ENCODE data around the gene PSRC1. TPM values are rescaled to one million over a fixed set of nuclear protein-coding genes. Genes with fewer than 3 reads are reported as not detected.
"Not testable (repeated sequence)": the region's sequence is repeated elsewhere in the genome, so short reads cannot be mapped to it uniquely, and the experiment has no call there.

PSRC1 gene
- polyA plus RNA-seq, 12 donors = 8.3 to 25.4 (median 12.7) TPM; not detected in 1

DNA sequence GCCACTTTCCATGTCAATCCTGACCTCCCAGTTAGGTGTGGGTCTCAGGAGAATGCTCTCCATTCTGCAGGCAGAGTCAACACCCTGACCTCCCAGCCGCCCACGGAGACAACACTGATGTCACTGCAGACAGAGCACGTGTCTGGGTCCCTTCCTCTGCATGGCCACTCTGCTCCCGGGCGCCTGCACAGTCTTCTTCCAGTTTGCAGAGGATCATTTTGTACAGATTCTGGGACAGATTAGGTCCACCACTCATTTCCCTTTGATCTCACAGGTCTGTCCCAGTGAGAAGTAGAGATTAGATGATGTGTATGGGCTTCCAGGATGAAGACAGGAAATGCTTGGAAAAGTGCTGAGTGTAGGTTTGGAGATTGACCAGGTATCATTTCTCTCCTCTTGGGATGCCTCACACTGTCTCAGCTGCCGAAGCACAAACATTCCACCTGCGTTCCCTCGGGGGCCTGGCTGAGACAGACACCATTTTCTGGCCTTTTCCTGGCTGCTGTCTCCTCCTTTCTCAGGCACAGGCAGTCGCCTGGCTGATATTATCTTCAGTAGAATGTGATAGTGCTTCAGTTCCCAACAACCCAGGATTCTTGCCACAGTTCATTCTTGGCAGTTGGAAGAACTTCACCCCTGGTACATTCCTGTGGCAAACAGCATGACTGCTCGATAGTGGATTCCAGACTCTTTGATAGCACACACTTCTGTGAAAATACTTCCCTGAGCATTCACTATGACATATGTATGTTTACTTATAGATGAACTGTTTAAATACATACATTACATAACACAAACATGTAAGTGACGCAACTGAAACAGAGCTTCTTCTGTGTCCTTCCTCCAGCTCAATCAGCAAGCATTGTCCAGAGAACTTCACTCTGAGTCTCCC is 16.0 kb upstream of the PSRC1 start:
- DNase-seq = peak; percentile 21

DNA sequence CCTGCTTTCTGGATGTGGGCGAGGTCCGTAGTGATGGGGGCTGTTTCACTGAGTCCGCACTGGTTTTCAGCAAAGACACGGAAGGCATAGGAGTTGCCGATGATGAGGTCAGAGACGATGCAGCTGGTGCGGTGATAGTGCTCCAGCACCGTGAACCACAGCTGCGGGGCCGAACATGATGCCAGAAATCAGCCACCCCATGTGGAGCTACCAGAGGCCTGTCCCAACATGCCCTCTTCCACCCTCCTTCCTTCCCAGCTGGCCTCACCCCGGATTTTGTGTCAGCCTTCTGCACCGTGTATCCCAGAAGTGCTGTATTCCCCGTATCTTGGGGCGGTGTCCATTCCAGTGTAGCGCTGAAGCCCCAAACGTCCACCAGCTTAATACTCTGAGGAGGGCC is 13.8 kb upstream of the PSRC1 start:
- DNase-seq = no peak

DNA sequence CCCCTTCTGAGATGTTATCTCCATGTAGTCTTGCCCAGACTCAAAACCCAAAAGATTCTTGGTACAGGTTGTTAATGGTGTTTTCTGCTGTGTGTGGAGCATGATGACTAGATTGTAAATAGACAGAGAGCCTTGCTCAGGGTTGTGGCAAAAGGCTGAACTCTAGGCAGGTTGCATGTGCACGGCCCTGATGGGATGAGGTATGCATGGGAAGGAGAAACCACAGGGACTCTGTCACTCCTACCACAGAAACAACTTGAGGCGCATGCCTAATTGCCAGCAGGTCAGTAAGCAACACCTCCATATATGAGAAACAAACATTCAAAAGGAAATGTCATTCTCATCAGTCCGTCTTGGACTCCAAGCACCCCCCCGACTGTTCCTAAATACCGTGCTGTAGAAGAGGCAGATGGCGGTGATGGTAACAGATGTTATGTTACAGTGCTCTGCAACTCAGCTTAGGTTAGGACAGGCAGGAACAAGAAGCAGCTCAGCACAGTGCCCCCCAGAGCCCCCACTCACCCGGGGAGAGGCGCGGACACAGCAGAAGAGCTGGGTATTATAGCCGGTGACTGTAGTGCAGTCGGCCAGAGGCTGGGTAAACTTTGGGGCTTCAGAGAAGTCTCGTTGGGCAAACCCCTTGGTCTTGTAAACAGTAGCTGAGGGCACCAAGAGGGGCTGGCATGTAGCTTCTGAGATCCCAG is 12.9 kb upstream of the PSRC1 start:
- no peak for DNase-seq

DNA sequence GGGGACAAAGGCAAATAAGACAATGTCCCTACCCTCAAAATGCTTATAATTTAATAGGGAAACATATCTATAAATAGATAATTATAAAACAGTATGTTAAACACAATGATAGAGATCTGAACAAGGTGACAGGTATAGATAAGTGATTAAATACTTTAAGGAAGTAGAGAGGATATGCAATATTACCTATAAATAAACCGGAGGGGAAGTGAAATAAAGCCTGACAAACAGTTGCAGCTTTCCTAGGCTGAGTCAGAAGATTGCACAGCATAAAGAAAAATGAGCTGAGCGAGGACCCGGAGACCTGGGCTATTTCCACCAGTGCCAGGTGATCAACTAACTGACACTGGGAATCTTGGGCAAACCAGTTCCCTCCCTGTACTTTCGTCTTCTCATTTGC is 11.5 kb upstream of the PSRC1 start:
- no peak for DNase-seq

DNA sequence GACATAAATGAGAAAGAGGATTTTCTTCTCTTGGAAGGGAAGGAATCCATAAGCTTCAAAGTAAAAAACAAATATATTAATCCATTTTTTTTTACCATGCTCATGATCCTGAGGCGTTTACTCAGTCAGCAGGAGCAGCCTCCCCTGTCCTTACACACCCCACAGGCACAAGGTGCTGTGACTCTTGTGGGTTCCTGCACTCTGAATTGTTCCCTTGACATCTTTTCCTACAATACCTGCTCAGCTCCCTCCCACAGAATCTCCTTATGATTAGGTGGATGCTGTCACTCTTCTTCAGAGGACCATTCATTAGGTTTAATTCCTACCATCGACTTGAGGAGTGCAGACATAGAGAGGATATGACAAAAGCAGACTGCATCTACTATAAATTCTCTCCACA is 10.1 kb upstream of the PSRC1 start:
- no peak for DNase-seq

DNA sequence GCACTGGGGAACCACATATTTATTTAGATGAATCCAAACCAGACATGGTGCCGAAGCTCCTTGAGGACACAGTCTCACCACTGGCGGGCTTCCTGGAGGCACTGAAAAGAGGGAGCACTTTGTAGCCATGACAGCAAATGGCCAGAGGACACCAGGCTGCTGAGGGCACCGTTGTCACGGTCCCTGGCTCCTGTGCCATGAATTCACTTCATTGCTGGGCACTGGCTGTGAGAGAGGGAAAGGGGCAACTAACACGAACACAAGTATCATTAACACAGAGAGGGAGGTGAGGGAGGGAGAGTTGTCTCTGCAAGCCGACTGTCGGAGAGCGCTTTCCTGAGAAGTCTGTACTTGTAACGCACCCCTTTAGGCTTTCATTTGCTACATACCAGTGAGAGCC is 9.4 kb upstream of the PSRC1 start:
- DNase-seq = no peak

DNA sequence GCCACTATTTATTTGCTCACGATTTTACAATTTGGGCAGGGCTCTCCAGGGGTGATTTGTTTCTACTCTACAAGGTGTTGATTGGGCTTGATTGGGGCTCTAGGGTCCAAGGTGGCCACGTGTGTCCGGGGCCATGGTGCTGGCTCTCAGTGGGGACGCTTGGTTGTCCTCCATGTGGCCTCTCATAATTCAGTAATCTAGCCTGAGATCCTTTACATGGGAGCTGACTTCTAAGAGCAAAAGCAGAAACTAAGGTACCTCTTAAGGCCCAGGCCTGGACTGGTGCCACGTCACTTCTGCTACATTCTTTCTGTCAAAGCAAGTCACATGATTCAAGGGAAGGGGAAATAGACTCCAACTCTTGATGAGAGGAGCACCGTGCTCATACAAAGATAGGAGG is 8.1 kb upstream of the PSRC1 start:
- no peak for DNase-seq

DNA sequence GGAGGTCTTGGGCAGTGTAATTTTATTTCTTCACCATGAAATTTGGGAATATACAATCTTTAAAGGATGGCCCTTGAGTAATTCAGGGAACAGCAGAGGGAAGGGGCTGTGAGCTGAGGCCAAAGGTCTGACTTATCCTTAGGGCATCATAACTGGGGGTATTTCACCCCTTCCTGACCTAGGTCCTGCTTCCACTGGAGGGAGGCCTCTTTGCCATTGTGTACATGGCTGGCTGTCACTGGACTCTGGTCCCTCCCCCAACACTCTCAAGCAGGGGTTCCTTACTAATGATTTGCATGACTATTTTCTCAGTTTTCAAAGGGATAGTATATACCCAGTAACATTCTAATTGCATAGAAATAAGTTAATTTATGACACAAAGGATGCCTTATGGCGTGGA is 7.2 kb upstream of the PSRC1 start:
- DNase-seq = no peak

DNA sequence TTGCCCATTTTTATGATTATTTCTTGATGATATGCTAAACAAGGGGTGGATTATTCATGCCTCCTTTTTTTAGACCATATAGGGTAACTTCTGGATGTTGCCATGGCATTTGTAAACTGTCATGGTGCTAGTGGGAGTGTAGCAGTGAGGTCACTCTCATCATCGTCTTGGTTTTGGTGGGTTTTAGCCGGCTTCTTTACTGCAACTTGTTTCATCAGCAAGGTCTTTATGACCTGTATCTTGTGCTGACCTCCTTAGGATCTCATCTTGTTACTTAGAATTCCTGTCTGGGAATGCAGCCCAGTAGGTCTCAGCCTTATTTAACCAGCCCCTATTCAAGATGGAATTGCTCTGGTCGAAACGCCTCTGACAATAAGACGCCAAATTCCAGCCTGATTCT is 3.8 kb upstream of the PSRC1 start:
- not testable (repeated sequence) for DNase-seq

DNA sequence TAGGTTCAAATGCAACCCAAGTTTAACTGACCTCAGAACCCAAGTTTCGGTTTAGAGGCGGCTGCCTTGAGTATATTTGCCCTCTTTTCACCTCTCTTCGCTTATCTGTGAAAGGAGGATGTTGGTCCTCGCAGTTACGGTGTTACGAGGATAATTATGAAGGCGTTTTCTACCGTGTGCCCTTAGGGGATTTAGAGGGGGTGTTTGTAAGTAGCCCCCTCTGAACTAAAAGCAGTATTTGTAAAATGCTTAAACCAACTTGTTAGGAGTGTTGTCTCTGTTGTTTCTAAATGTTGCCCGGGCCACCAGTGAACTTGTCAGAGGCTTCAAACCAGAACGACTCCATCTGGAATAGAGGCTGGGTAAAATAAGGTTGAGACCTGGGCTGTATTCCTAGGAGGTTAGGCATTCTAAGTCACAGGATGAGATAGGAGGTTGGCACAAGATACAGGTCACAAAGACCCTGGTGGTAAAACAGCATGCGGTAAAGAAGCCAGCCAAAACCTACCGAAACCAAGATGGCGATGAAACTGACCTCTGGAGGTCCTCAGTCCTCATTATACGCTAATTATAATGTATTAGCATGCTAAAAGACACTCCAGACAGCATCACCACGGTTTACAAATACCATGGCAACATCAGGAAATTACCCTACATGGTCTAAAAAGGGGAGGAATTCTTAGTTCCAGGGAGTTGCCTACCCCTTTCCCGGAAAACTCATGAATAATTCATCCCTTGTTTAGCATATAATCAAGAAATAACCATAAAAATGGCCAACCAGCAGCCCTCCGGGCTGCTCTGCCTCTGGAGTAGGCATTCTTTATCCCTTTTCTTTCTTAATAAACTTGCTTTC is 1.0 kb upstream of the PSRC1 start:
- no peak for DNase-seq

DNA sequence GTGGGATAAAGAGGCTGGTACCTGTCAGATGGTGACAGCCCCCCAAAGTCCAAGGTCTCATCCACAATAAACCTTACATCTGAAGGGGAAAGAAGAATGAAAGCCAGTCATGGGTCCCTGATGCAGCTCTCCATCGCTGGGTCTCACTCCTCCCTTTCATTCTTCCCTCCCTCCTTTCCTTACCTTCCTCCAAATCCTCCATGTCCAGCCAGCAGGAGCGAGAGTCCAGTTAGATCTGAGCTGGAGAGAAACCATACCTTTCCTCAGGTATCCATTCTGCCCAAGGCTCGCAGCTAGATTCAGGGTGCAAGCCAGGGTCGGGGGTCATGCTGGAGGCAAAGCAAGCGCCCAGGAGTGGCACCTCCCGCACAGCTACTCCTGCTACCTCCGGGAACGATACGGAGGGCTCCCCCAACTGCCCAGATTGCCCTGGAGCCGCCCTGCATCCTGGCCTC is 421 bp downstream of the PSRC1 start:
- no peak for DNase-seq

DNA sequence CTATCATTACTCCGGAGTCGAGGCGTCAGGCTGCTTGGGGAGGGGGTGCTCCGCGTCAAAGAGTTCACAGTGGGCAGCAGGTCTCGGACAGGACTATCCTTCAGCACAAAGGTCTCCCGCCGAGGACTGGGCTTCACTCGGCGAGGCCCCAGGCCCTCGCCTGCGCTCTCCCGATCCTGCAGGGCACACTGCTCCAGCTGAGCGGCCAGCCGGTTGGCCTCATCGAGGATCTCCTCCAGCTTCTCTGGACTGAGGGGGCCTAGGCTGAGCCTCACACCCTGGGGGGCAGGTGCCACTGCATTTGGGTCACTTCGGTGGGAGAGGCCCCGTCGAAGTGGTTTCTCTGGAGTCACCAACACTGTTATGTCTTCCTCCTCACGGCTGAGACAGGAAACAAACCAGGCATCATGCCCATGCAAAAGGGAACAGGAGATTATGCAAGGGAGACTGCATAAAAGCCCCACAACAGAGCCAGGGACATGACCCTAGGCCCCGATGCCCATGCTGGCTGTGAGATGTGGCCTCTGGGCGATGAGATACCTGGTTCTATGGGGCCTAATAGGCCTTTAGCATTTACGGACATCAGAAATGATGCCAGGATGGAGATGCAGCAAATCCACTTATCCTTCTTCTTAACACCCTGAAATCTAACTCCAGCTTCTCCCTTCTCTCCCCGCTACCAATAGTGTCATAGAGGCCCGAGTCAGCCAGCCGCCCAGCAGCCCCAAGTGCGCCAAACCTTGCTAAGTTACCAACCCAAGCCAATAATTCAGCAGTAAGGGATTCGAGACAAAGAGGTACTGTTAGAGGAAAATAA is 1.1 kb downstream of the PSRC1 start:
- no peak for DNase-seq

DNA sequence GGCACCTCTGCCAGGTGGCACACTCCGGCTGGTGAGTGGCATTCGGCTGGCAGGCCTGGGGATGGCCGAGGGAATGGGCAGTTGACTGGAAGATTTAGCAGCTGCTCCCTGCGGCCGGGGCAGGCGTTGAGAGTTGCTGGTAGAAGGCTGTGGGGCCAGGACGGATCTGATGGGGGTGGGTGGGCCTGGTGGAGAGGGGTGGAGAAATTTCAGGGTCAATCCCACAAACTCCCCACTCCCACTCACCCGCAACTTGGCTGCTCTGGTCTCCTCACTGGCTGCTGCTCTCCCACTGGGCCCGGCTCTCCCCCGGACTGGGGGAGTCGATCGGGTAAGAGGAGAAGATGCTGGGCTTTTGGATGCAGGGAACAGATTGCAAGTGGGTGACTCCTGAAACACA is 2.1 kb downstream of the PSRC1 start:
- DNase-seq = no peak

DNA sequence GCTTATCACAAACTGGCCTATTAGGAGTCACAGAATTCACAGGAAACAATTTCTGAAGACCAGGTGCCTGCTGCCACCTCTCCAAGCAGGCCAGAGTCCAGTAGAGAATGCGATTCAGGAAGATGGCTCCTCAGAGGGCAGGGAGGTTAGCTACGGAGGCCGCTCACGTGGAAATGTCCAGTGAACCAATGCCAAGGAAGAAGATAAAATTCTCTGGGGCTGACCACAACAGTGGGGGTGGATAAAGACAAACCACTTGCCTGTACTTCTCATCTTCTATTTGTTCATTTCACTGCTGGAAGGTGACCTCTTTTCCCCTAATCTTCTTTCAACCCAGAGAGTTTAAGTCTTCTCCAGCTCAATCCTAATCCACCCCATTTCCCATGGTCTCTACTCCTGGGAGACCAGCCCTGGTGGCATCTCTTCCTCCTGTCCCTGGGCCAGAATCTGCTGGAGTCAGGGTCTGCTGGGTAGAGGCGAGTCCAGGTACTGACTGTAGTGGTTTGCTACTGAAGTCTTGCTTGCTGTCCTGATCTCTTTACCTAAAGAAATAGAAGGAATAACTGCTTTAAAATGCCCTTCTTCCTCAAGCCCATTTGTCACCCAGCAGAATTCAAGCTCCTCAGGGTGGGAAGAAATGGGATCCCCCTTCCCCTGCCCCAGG is 3.2 kb downstream of the PSRC1 start:
- no peak for DNase-seq

DNA sequence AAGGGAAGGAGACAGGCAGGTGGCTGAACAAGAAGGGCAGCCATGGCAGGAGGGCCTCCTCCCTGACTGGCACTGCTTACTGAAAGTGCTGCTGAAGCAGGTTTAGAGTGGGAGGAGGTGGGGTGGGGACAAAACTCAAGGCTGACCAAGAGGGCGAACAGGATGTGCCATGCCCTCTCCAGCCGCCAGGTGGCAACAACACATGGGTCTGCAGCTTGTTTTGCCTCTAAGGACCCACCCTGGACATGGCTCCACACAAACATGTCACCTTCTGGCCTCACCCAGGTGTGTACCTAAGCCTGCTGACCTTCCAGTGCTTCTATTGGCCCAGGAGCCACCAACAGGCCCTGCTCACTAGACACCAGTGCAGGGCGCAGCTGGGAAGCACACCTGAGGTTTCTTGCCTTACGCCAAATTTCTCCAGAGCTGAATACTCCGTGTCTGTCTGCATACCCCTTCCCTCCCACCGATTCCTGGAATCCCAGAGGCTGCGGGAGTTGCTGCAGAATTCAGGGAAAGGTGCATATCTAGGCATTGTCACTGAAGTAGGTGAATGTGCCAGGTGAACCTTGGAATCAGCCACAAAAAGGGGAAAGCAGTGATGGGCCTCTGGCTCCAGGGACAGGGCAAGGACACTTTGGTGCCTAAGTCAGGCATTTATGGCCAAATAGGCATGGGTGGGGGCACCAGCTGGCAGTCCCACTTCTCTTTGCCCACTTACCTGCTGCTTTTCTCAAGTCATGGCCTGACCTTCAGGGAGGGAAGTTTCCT is 5.3 kb downstream of the PSRC1 start:
- peak; percentile 65 for DNase-seq

DNA sequence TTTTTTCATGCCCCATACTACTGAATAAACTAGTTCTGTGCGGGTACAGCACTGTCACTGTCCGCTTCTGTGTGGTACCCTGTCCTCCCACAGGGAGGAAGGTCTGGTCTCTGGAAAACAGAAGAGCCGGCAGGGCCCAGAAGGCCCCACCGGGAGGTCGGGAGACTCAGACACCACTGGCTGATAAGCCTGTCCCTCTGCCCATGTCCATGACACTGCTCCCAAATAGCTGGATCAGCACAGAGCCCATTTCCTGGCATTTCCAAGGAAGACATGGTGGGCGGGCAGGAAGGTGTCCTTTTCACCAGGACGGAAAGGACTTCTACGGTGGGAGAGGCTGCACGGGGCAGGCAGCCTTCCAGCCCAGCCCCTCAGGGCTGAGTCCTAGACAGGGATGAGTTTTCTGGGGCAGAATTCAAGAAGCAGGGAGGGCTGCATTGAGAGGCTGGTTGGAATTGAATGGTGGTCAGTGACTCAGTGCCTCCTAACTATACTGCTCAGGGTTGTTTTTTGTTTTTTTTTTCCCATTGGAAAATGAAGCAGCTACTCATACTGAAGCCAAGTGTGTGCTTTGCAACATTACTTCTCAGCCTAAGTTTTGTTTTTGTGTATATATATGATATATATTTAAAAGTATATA is 7.1 kb downstream of the PSRC1 start:
- no peak for DNase-seq

DNA sequence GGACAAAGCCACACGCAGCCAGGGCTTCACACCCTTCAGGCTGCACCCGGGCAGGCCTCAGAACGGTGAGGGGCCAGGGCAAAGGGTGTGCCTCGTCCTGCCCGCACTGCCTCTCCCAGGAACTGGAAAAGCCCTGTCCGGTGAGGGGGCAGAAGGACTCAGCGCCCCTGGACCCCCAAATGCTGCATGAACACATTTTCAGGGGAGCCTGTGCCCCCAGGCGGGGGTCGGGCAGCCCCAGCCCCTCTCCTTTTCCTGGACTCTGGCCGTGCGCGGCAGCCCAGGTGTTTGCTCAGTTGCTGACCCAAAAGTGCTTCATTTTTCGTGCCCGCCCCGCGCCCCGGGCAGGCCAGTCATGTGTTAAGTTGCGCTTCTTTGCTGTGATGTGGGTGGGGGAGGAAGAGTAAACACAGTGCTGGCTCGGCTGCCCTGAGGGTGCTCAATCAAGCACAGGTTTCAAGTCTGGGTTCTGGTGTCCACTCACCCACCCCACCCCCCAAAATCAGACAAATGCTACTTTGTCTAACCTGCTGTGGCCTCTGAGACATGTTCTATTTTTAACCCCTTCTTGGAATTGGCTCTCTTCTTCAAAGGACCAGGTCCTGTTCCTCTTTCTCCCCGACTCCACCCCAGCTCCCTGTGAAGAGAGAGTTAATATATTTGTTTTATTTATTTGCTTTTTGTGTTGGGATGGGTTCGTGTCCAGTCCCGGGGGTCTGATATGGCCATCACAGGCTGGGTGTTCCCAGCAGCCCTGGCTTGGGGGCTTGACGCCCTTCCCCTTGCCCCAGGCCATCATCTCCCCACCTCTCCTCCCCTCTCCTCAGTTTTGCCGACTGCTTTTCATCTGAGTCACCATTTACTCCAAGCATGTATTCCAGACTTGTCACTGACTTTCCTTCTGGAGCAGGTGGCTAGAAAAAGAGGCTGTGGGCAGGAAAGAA is 8.1 kb downstream of the PSRC1 start:
- DNase-seq = no peak

DNA sequence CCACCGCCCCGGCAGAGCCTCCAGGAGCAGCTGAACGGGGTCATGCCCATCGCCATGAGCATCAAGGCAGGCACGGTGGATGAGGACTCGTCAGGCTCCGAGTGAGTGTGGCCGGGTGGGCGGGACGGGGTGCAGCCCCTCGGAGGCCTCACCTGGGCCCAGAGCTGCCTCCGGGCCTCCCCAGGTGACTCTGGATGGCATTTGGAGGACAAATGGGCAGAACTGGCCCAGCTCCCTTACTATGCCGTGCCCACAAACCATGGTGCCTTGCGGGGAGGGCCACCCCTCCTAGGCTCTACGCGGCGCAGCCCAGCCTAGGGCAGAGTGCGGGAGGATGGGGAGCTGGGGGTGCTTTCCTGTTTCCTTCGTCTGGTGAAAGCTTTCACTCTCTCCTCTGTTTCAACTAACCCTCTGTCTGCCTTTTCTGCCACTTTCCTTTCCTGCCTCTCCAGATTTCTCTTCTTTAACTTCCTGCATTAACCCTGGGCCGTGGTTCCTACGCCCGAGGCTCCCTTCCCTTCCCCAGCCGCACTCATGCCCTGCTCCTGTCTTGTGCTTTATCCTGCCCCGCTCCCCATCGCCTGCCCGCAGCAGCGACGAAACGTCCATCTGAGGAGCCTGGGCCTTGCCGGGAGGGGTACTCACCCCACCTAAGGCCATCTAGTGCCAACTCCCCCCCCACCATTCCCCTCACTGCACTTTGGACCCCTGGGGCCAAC is 9.2 kb downstream of the PSRC1 start:
- DNase-seq = no peak
